ENCODE data around the gene IL17C.

Gene IL17C

DNA sequence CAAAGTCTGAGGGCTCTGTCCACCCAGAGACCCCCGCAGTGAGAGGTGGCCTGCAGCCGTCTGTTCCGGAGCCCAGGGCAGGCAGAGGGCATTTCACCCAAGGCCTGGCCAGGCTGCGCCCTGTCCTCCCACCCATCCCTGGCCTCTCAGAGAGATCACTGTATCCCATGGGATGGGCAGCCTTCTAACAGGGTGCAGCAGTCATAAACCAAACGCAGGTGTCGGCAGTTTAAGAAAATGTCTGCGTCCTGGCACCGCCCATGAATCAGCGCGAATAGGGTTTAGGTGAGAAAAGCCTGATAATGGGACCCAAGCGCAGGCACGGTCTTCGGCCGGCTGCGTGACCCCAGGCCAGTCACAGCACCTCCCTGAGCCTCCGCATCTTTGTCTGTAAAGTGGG is 7.1 kb downstream of the IL17C start:
- no peak for DNase-seq (ENCODE audit: low read depth in 2 of 2, low spot score in 1 of 2)

DNA sequence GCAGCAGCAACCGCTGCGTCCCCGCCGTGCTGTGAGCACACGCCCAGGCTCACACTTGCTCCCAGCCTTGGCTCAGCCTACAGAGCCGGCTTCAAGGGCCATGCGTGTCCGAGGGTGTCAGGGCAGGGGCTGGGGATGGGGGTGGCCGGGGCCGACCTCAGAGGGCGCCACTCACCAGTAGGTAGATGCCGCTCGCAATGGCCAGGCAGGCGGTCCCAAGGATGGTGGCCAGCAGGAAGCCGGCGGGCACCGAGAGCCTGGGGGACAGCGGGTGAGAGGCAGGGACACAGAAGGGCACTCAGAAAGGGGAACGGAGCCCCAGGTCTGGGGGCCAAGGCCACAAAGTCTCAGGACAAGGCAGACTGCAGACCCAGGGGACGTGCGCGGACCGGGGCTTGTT is 7.6 kb downstream of the IL17C start:
- no peak for DNase-seq (ENCODE audit: low read depth in 2 of 2, low spot score in 1 of 2)

DNA sequence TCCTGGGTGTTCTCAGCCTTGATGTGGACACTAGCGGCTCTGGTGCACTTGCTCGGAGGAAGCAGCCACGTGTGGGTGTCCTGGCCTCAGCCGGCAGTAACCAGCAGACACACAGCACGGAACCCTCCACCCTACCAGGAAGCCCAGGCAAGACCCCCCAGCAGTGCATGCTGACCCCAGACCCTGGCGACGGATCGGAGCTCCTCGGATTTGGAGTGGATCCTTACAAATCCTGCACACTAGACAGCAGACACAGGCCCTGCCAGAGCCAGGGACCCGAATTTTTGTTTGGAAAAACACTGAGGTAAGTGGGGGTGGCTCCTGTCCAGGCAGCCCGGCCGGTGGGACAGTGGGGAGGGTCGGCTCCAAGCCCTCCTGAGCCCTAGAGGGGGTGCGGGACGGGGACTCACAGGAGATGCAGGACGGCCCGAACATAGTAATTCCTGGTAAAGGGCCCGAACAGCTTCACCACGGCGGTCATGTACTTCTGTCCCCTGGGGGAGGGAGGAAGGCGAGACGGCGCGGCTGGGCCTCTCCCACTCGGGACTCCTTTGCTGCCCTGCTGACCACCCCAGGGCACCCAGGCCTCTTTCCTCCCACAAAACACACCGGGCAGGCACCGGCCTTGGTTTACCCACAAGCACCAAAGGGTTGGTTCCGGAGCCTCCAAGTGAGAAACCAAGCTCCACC is 8.1 kb downstream of the IL17C start:
- no peak for DNase-seq (ENCODE audit: low read depth in 2 of 2, low spot score in 1 of 2)

DNA sequence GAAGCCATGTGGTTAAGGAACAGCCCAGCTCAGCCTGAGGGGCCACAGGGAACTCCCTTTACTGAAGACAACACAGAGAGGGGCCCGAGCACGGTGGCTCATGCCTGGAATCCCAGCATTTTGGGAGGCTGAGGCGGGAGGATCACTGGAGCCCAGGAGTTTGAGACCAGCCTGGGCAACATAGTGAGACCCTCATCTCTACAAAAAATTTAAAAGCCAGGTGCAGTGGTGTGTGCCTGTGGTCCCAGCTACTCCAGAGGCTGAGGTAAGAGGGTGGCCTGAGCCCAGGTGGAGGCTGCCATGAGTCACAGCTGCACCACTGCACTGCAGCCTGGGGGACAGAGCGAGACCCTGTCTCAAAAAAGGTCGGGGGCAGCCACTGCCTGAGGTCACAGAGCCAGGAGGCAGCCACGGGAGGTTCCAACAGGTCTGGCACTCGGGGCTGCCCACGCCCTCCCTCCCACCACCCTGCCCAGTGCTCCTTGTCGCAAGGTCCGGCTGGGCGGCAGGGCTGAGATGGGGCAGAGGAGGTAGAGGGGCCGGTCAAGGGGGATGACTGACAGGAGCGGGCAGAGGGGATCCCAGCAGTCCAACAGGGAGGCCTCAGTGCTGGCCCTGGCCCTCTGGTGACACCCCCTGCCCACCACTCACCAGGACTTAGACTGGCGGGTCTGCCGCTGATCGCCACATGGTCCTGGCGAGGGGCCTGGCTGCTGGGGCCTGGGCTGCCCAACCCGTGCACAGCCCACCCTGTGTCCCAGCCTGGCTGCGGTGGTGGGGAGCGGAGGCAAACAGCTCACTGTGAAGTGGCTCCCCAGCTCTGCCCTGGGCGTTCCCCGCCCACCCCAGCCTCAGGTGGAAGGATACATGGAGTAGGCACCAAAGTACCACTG is 9.1 kb downstream of the IL17C start:
- no peak for DNase-seq (ENCODE audit: low read depth in 2 of 2, low spot score in 1 of 2)

DNA sequence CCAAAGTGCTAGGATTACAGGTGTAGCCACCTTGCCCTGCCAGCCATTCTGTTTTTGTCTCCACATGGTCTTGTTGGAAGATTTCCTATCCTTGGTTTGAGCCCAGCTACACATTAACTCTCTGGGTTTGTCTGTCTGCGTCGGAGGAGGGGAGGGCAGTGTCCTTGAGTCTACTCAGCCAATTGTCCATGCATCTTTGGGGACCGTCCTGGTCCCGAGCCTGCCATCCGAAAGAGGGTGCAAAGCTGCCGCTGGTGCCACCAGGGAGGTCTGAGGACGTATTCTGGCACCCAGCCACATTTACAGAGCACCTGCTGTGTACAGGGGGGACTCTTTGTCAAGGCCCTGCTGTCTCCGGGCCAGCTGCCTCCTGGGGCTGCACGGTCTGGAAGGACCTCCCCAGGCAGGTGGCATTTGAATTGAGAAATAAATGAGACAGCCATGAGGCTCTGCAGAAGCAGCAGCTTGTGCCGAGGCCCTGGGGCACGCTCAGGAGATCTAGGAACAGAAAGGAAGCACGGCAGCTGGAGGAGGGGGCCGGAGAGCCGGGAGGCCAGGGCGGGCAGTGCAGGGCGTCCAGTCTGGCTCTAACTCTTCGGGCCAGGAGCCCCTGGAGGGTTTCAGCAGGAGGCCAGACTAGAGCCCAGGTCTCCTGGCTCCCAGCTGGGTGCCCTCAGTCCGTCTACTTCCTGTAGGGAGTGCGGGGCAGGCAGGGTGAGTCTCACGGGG is 11.0 kb downstream of the IL17C start:
- DNase-seq (ENCODE audit: low read depth in 2 of 2, low spot score in 1 of 2), result no peak

DNA sequence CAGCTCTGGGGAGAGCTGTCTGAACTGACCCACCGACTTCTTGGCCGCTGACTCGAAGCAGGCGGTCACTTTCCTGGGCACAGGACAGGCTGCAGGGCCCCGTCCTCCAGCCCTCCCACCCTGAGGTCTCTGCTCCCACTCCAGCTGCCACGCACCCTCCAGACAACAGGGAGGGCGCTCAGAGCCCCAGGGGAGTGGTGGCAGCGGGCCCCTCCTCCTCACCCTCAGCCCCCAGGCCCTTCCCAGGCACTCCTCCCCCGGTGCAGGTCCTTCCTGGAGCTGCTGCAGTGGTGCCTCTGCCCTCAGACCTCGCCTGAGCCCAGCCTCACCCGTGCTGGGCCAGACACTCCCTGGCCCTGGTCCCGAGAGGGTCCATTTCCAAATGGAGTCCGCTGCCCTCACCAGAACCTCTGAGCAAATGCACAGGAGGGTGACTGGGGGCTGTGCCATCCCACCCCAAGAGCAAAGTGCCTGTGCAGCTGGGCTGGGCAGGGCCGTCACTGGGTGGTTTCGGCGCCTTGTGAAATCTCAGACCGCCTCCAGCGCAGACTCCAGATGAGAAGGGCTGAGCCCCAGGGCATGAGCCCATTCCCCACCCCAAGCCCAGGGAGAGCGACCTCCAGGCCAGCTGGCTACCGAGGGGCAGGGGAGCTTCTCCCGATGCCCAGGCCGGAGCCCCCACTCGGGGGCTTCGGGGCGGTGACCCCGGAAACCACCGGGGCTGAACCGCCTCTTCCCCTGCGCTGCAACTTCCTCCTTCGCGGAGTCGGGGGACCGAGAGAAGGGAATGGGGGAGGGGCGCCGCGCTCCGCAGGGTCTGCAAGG is 11.8 kb downstream of the IL17C start:
- no peak for DNase-seq (ENCODE audit: low read depth in 2 of 2, low spot score in 1 of 2)

DNA sequence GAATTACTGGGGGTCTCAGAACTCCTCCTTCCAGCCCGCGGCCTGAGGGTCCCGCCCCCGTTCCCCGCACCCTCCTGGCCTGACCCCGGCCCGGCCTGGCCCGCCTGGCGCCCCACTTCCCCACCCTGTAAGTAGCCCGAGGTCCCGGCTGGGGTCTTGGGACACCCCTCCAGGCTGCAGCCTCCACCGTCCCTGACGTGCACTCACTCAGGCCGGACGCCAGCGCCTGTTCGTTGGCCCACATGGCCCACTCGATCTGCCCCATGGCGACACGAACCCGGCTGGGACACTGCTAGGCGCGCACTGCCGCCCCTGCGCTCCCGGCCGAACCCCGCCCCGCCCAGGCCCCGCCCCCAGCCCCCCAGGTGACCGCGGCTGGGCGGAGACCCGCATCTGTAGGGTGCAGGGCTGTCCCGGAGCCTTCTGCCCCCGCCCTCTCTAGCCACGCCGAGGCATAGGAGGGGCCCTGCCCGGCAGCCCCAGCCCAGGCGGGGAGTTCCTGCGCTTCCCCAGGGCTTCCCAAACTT is 12.4 kb downstream of the IL17C start, which contains the start of gene CYBA:
Gene CYBA (minus strand): TSS at position 305 of the 527 bp plus-strand sequence. CDS start 40 bp downstream, at position 265.
- DNase-seq (ENCODE audit: low read depth in 2 of 2, low spot score in 1 of 2), result peak; percentile 55 to 68

DNA sequence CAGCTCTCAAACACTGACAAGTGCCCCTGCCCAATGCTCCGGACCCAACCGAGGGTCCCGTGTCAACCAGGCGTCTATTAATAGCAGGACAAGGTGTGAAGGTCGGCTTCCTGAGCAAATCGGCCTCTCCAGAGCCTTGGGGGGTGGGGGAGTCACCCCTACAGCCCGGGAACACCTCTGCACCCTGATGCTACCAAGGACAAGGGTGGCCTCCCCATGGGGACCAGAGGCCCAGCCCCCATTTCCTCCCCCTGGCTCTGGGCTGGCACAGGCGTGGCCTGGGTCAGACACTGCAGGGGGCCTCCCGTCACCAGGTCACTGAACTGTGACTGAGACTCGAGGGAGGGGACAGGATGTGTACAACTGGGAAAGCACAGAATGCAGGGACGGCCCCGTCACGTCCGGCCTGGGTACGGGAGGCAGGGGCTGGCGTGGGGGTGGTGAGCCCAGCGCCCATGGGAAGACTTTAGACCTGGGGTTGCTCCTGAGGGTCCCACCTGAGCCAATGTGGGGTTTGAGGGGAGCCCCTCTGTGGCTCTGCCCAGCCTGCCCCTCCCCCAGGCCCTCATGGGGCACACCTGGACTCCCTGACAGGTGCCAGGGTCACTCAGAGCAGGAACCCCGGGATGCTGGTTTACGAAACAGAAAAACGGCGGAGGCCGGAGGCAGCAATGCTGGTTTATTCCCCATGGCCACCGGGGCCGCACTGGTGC is 13.1 kb downstream of the IL17C start:
- peak; percentile 24 to 50 for DNase-seq (ENCODE audit: low read depth in 2 of 2, low spot score in 1 of 2)

DNA sequence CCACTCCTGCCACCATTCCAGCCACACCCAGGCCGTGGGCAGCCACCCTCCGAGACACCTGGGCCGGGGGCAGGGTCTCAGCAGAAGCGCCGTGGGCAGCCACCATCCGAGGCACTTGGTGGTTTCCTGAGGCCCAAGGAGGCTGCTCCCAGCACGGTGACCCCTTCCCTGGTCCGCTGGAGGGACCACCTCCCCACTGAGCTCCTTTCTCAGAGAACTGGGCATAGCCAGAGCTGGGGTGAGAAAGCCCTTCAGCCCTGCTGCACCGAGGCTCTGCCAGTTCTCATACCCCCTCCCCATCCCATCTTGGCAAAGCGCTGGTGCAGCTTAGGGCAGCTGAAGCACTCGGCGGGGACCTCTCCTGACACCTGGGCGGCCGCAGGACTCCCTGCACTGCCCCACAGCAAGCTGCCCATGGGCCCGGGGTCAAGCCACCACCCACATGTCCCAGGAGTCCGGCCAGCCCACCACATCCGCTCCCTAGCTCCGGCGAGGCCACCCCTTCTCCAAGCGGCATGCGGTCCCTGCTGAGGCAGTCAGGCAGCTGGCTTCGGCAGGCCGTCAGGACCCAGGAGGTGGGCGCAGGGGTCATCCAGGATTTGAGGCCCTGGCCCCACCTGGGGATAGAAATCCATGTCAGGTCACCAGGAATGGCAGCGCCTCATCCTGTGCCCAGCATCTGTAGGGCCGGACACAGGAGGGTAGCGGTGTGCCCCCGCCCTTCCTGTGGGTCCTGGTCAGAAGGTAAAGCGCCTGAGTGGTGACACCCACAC is 13.8 kb downstream of the IL17C start:
- DNase-seq (ENCODE audit: low read depth in 2 of 2, low spot score in 1 of 2), result no peak

DNA sequence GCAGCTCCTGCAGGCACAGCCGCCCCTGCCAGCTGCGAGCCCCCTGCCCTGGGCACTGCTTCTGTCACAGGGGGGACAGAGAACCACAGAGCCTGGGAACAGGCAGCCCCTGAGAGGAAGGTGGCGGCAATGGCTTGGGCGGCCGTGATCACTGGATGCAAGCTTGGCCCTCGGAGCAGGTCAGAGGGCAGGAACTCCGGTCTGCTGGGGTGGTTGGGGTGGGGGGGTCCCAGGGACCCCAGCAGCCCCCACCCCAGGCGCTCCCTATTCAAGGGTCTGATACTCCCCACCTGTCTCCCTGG is 14.3 kb downstream of the IL17C start:
- no peak for DNase-seq (ENCODE audit: low read depth in 2 of 2, low spot score in 1 of 2)

DNA sequence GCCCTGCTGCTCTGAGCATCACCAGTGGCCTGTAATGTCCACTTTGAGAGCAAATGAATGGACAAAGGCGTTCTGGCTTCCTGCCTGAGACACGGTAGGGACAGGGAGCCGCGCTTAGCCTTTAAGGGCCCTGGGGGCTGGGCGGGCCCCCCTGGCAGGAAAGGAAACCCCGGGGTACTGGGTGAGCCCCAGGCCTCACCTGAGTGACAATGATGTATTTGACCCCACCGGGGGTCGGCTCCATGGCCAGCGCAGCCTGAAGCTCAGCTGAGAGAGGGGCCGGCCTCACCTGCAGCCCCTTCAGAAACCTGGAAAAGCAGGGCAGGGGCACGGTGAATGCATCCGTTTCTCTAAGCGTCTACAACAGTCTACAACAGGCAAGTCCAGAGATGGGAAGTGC is 14.7 kb downstream of the IL17C start:
- no peak for DNase-seq (ENCODE audit: low read depth in 2 of 2, low spot score in 1 of 2)

DNA sequence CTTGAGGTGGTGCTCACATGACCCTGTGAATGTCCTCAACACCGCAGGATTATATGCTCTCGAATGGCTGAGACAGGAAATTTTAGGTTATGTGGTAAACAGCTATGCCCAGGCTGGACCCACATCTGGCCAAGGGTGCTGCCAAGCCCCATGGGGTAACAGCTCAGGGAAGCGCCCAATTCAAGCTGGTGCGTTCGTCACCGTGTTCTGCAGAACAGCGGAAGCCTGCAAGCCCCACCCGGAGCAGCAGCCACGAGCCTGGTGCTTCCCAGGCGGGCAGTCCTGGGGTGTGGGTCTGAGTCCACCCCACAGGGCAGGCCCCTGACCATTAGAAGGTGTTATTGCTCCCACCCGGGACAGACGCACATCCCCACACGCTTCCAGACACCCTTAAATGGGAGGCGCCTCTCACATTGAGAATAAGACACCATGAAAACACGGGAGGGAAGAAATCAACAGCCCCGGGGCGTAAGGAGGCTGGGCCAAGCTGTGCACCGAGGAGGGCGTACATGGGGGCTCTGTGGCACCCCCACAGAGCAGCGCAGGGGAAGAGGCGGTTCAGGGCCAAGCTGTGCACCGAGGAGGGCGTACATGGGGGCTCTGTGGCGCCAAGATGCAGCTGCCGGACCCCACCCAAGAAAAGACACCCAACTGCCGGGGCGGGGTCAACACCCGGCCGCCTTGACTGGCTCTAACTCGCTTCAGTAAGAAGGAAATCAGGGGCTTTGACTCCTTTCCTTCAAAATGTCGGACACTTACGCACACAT is 15.4 kb downstream of the IL17C start:
- DNase-seq (ENCODE audit: low read depth in 2 of 2, low spot score in 1 of 2), result no peak

DNA sequence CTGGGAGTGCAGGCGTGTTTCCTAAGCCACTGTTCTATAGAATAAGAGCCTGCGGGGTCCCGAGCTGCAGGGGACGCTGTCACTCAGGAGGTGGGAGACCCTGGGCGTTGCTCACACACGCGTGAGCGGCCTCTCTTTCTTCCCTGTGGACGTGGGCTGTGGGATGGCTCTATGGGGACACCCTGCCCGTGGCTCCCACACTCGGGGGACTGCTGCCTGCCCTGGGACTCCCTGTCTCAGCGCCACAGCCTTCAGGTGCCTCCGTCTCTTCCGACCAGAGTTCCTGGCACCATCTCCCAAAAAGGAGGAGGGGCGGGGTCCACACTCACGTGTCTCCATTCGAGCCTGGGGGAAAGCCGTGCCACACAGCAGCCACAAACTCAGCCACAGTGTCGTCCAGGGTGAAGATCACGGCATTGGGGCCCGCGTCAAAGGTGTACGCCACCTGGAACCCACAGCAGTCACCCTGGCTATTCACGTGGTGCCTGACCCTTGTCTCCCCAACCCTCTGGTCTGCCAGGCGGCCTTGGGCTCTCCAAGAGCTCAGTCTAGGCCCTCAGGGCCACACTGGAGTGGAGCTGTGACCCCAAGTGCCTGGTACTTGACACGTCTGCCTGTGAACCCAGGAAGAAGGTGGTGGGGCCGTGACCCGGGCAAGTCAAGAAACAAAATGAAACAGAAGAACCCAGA is 16.1 kb downstream of the IL17C start:
- no peak for DNase-seq (ENCODE audit: low read depth in 2 of 2, low spot score in 1 of 2)

DNA sequence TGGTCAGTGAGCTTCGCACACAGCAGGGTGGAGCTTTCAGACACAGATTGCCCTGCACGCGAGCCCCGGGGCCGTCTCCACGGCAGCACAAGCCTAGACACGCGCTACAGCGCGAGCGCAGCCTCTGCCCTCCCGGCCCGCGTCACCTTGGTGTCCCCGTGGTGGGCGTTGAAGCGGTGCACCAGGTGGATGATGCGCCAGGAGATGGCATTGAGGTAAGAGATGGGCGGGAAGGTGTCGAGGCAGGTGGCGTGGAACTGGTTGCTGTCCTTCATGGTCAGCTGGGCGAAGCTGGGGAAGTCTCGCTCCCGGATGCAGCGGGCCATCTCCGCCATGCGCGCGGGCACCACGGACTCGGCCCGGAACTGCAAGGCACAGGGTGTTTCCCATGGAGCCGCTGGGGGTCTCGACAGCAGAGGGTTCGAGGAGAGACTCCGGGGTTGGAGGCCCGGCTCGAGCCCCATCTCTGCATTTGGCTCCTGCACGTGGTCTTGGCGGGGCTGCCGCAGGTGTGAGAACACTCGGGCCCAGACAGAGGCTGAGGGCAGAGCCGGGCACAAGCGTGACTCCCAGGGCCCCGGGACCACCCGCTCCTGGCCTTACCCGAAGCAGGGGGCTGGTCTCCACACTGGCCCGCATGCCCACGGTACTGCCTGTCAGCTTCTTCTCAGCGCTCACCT is 16.8 kb downstream of the IL17C start:
- no peak for DNase-seq (ENCODE audit: low read depth in 2 of 2, low spot score in 1 of 2)

DNA sequence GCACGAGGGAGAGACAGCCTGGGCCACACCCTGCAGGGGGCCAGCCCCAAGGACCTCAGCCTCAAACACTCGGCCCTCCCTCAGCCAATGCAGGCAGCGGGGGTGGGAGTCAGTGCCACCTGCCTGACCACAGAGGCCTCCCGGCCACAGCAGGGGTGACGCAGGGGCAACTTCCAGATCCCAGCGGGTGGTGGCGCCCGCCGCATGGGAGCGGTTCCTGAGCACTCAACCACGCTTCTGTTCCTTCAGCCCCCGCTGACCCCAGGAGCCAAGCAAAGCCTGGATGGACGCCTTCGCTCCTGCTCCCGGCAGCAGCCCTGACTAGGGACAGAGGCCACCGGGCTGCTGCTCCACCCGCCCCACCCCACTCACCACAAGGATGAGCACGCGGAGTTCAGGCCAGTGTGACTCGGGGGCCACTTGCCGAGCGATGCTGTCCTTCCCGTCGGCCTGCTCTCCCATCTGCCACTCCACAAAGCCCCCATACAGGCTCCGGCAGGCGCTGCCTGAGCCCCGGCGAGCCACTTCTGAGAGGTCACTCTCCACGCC is 17.4 kb downstream of the IL17C start:
- no peak for DNase-seq (ENCODE audit: low read depth in 2 of 2, low spot score in 1 of 2)

DNA sequence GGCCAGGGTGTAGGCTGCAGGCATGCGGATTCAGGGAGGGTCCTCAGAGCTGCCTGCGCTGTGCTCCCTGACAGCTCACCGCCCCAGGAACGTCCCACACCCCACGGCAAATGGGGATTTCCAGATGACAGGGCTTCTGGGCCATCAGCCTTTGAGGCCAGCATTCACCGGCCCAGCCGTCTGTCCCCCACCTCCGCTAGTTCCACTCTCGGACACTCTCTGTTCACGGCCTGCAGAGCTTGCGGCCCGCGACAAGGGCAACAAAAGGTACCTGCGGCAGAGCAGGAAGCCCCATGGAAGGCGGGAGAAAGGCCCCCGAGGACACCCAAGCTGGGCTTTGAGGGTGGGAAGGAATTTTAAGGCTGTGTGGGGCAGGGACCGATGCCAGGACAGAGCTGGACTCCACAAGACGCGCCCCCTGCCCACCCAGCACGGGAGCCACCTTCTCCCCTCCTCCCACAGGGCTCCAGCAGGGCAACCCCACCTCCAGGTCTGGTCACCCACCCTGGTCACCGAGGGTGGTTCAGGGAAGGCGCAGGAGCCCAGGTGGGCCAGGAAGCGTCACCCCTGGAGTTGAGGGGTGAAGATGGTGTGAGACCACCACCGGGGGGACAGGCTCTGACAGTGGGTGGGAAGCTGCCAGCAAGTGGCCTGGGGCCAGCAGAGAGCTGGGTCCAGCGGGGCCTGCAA is 18.1 kb downstream of the IL17C start:
- no peak for DNase-seq (ENCODE audit: low read depth in 2 of 2, low spot score in 1 of 2)

DNA sequence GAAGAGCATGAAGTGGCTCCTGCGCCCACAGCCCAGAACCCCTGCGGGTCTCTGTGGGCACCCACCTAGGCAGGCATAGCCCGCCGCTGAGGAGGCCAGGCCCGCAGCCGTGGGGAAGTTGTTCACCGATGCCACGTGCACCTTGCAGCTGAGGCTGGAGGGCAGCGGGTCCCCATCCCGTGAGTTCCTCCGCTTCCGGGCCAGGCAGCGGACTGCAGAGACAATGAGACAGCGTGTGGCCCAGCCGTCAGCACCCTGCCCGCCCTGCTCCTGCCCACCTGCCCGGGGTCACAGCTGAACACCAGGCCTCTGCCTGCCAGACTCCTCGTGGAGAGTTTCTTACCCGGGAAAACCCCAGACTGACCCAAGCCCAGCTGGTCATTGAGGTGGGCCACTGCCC is 19.0 kb downstream of the IL17C start:
- no peak for DNase-seq (ENCODE audit: low read depth in 2 of 2, low spot score in 1 of 2)

Data from stimulated activated CD8-positive, alpha-beta memory T cell treated with anti-CD3 and anti-CD28 coated beads, Interleukin-4, amount 100 ng/mL, for 1 hour (primary cell).